PFSK-1 (cell line): ENCODE data around the gene UST.

Experiments
- FOXP2 ChIP-seq: optimal IDR thresholded peaks from 2 replicates; pipeline ENCODE3; 2011; ENCODE audit warnings: borderline replicate concordance, control low read depth, inconsistent platforms; ENCODE audit not compliant: insufficient read depth; ENCODE audit errors: extremely low read length, extremely low read depth
- POLR2AphosphoS5 ChIP-seq: IDR thresholded peaks from 2 replicates; pipeline ENCODE4 v1.6.1; 2012; ENCODE audit warnings: low read depth, mild to moderate bottlenecking, control low read depth, low read length, moderate library complexity
- SIN3A ChIP-seq: IDR thresholded peaks from 2 replicates; pipeline ENCODE4 v1.6.1; 2012; ENCODE audit warnings: mild to moderate bottlenecking, low read length, moderate library complexity, borderline replicate concordance; ENCODE audit not compliant: insufficient read depth
- TAF1 ChIP-seq: IDR thresholded peaks from 2 replicates; pipeline ENCODE4 v1.6.1; 2012; ENCODE audit warnings: low read length, control low read depth, borderline replicate concordance; ENCODE audit not compliant: insufficient read depth
- TF ChIP-seq, protein P1 (sequence below), 2 experiments: IDR thresholded peaks; 2 replicates each; pipeline versions ENCODE4 v1.6.1 to v1.8.0; 2011 to 2012; ENCODE audit warnings: low read depth in 2 of 2, low read length in 2 of 2, control low read depth in 1 of 2, inconsistent platforms in 1 of 2, mild to moderate bottlenecking in 1 of 2, moderate library complexity in 1 of 2; ENCODE audit not compliant: insufficient read depth in 1 of 2

DNA sequence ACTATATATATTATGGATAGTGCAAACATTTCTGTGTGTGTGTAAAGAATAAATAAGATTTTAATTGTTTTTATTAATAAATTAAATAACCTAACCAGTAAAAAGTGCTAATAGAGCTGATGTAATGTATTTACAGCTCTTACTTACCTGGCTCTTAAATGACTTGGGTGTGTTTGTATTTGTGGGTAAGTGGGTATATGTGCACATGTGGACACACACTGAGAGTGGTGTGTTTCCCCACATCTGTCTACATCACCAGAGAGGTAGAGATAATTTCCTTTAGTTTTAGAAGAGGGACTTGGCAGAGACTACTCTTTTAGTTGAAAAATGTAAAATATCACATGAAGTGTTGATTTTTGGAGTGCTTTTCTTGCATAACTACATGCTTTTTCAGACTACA lies 76.0 kb downstream of the UST start:
- TF ChIP-seq TAF1 (no peak), POLR2AphosphoS5 (no peak), SIN3A (no peak), FOXP2 (no peak)
- TF ChIP-seq, protein P1, sequence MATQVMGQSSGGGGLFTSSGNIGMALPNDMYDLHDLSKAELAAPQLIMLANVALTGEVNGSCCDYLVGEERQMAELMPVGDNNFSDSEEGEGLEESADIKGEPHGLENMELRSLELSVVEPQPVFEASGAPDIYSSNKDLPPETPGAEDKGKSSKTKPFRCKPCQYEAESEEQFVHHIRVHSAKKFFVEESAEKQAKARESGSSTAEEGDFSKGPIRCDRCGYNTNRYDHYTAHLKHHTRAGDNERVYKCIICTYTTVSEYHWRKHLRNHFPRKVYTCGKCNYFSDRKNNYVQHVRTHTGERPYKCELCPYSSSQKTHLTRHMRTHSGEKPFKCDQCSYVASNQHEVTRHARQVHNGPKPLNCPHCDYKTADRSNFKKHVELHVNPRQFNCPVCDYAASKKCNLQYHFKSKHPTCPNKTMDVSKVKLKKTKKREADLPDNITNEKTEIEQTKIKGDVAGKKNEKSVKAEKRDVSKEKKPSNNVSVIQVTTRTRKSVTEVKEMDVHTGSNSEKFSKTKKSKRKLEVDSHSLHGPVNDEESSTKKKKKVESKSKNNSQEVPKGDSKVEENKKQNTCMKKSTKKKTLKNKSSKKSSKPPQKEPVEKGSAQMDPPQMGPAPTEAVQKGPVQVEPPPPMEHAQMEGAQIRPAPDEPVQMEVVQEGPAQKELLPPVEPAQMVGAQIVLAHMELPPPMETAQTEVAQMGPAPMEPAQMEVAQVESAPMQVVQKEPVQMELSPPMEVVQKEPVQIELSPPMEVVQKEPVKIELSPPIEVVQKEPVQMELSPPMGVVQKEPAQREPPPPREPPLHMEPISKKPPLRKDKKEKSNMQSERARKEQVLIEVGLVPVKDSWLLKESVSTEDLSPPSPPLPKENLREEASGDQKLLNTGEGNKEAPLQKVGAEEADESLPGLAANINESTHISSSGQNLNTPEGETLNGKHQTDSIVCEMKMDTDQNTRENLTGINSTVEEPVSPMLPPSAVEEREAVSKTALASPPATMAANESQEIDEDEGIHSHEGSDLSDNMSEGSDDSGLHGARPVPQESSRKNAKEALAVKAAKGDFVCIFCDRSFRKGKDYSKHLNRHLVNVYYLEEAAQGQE (IDR thresholded peaks at IDR 0.05; ENCODE audit: insufficient read depth in 1 of 2, low read depth in 2 of 2, low read length in 2 of 2) = no peak
